ENCODE measurements around the gene TES.
"Not testable (repeated sequence)": the region's sequence is repeated elsewhere in the genome, so short reads cannot be mapped to it uniquely, and the experiment has no call there.

Gene TES

DNA sequence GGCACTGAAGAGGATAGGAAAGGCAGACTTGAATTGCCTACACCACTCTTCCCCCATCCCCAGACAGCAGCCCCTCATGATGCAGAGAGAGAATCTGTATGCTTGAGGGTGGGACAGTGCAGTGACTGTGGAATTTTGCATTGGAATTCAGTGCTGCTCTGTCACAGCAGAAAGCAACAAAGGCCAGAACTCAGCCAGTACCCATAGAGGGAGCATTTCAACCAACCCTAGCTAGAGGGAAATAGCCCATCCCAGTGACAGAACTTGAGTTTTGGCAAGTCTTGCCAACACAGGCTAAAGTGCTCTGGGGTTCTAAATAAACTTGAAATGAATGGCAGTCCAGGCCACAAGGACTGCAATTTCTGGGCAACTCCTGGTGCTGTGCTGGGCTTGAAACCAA lies 80.4 kb downstream of the TES start:
- no peak for DNase-seq (ENCODE audit: low spot score)

DNA sequence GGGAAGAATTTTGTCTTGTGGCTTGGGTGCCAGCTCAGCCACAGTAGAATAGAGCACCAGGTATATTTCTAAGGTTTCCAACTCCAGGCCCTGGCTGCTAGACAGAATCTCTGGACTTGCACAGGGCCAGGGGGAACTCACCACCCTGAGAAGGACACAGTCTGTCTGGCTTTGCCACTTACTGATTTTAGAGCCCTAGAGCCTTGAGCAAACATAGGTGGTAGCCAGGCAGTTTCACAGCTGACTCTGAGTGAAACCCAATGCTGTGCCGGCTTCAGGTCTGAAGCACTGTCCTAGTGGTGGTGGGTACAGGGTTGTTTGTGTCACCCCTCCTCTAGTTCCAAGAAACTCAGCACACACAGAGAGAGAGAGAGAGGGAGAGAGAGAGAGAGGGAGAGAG lies 81.6 kb downstream of the TES start:
- no peak for DNase-seq (ENCODE audit: low spot score)

DNA sequence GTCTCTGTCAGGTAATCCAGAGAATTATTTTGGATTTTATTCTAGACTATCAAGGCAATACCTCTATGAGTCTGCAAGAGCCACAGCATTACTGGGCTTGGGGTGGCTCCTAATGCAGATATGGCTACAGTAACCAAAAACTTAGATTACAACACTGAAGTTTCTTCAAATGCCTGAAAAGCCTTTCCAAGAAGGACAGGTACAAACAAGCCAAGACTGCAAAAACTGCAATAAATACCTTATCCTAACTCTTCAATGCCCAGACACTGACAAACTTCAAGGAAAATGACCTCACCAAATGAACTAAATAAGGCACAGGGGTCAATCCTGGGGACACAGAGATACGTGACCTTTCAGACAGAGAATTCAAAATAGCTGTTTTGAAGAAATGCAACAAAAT lies 82.0 kb downstream of the TES start:
- DNase-seq (ENCODE audit: low spot score) = no peak

DNA sequence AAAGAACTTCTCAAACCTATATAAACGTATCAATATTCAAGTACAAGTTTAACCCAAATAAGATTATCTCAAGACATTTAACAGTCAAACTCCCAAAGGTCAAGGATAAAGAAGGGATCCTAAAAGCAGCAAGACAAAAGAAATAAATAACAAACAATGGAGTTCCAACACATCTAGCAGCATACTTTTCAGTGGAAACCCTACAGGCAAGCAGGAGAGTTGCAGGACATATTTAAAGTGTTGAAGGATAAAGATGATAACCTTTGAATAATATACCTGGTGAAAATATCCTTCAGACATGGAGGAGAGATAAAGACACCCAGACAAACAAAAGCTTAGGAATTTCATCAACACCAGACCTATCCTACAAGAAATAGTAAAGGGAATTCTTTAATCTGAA lies 82.8 kb downstream of the TES start:
- no peak for DNase-seq (ENCODE audit: low spot score)

DNA sequence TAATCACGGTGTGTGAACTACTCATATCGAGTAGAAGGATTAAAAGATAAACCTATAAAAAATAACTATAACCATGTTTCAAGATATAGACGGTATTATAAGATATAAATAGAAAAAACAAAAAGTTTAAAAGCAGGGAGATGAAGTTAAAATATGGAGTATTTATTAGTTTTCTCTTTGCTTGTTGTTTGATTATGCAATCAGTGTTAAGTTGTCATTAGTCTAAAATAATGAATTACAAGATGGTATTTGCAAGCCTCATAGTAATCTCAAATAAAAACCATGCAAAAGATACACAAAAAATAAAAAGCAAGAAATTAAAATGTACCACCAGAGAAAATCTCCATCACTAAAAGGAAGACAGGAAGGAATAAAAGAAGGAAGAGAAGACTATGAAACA lies 83.3 kb downstream of the TES start:
- no peak for DNase-seq (ENCODE audit: low spot score)

DNA sequence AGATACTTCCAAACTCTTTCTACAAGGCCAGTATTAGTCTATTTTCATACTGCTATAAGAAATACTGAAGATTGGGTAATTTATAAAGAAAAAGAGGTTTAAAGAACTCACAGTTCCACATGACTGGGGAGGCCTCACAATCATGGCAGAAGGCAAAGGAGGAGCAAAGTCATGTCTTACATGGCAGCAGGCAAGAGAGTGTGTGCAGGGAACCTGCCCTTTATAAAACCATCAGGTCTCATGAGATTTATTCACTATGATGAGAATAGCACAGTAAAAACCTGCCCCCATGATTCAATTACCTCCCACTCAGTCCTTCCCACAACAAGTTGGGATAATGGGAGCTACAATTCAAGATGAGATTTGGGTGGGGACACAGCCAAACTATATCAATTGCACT lies 85.6 kb downstream of the TES start:
- not testable (repeated sequence) for DNase-seq (ENCODE audit: low spot score)

DNA sequence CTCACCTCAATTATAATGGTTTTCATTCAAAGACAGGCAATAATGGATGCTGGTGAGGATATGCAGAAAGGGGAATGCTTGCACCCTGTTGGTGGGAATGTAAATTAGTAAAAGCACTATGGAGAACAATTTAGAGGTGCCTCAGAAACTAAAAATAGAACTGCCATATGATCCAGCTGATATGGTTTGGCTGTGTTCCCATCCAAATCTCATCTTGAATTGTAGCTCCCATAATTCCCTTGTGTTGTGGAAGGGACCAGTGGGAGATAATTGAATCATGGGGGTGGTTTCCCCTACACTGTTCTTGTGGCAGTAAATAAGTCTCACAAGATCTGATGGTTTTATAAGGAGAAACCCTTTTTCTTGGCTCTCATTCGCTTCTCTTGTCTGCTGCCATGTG lies 87.7 kb downstream of the TES start:
- no peak for DNase-seq (ENCODE audit: low spot score)

DNA sequence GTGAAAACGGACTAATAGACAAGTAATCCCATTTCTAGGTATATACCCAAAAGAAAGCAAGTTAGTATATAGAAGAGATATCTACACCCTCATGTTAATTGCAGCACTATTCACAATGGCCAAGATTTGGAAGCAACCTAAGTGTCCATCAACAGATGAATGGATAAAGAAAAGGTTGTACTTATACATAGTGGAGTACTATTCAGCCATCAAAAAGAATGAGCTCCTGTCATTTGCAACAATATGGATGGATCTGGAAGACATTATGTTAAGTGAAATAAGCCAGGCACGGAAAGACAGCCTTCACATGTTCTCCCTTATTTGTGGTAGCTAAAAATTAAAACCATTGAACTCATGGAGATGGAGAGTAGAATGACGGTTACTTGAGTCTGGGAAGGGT lies 88.2 kb downstream of the TES start:
- no peak for DNase-seq (ENCODE audit: low spot score)

DNA sequence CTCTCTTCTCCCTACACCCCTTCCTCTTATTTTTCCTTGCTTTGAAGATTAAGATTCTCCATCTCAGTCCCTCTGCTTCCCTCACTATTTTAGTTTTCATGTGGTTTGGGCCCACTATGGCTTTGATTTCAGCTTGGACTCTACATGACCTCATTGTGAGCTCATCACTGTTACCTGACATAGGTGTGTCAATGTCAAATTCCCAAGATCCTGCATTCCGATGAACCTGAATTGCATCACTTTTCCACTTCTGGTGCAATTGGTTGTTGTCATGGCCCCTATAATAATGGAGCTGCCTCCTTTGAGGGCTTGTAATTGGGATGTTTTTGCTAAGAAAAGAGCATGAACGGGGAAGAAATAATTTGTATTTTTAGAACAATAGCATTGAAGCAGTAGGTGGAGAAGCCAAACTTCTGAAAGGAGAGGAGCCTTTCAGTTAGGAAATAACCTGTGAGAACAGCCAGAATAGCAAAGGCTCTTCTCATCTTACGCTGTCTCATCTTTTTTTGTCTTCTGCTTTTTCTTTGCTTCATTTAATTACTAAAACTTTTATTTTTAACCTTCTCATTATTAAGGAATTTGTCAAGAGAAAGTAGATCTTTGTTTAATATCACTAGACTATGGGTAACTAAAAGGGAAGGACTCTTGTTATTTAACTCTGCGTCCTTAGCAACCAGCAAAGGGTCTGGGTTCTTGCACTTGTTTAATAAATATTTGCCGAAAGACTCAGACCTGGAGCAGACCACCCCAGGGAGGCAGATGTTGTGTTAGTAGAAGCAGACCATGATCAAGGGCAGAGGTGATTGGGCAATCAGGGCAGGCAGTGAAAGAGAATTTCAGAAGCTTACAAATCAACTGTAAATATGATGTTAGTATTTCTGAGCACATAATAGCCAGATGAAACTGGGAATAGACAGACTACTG lies 95.4 kb downstream of the TES start:
- DNase-seq (ENCODE audit: low spot score) = no peak

DNA sequence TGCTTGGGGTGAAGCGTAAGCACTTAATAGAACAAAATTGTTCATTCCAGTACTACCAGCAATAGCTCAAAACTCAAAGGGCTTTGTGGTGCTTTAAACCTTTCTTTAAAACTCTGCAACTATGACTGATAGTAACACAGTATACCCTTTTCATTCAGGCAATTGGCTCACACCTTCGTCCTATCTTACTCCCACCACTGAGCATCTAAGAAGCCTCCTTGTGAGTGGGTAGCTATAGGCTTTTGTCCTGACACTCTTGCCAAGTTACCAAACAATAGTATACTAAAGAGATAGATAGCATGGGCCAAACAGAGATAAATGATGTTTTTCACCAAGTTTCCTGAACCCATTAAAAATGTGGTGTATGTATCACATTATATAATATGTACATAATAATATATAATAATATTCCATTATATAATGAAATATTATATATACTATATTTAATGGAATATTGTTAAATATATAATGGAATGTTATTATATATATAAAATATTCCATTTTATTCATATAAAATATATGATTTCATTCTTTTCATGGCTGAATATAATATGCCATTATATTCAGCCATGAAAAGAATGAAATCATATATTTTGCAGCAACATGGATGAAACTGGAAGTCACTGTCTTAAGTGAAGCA lies 96.2 kb downstream of the TES start:
- DNase-seq (ENCODE audit: low spot score) = no peak

DNA sequence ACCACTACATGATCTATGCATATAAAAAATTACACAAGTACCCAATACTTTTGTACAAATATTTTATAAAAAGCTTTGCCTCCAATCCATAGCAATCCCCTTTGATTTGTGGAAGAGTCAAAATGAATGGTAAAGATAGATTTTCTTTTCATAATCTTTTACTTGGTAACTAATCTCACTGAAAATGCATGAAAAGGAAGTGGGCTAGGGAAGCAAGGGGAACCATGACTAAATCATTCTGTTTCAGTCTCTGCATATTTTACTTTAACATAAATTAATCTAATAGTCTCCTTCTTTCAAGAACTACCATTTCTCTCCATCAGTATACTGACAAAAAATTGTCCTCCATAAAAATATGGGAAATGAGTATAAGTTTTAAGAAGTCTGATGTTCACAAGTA lies 96.9 kb downstream of the TES start:
- DNase-seq (ENCODE audit: low spot score) = no peak

All from pons (tissue), 1 donor.